ENCODE measurements around the gene LRMDA.

LRMDA gene

GRCh38 chr10:75870039-75870645 lies 438.7 kb downstream of the LRMDA start:
- Mint-ChIP-seq H3K4me3 (no peak overlapping the region), H3K4me1 (peaks cover 11% of the 10 kb centered on the region), H3K9me3 (peaks cover 4% of the 10 kb centered on the region), H3K27ac (no peak overlapping the region), H3K36me3 (ENCODE audit: low read depth) (no peaks in the 10 kb centered on the region), H3K27me3 (ENCODE audit: low read depth) (peaks cover 39% of the 10 kb centered on the region)
- TF ChIP-seq CTCF (IDR thresholded peaks at IDR 0.05; ENCODE audit: unreplicated experiment in 3 of 3): no peak

GRCh38 chr10:75875740-75876139 lies 444.3 kb downstream of the LRMDA start:
- H3K27me3 Mint-ChIP-seq (ENCODE audit: low read depth): peaks cover 7% of the 10 kb centered on the region
- H3K27ac Mint-ChIP-seq: no peak overlapping the region
- no peak overlapping the region for H3K4me3 Mint-ChIP-seq
- H3K36me3 Mint-ChIP-seq (ENCODE audit: low read depth): no peaks in the 10 kb centered on the region
- peaks cover under 1% of the 10 kb centered on the region for H3K9me3 Mint-ChIP-seq
- no peak for TF ChIP-seq CTCF (IDR thresholded peaks at IDR 0.05; ENCODE audit: unreplicated experiment in 3 of 3)
- H3K4me1 Mint-ChIP-seq: peaks cover 5% of the 10 kb centered on the region

- Mint-ChIP-seq H3K4me3 (no peak overlapping the region), H3K36me3 (ENCODE audit: low read depth) (no peaks in the 10 kb centered on the region), H3K27ac (no peak overlapping the region), H3K4me1 (peaks cover 5% of the 10 kb centered on the region), H3K9me3 (no peaks in the 10 kb centered on the region), H3K27me3 (ENCODE audit: low read depth) (peaks cover 6% of the 10 kb centered on the region)
- TF ChIP-seq CTCF (IDR thresholded peaks at IDR 0.05; ENCODE audit: unreplicated experiment in 3 of 3): no peak
Observed at GRCh38 chr10:75876710-75877109, 445.3 kb downstream of the LRMDA start.

GRCh38 chr10:75877877-75878276 lies 446.5 kb downstream of the LRMDA start:
- no peaks in the 10 kb centered on the region for H3K9me3 Mint-ChIP-seq
- peaks cover 9% of the 10 kb centered on the region for H3K27me3 Mint-ChIP-seq (ENCODE audit: low read depth)
- no peak for TF ChIP-seq CTCF (IDR thresholded peaks at IDR 0.05; ENCODE audit: unreplicated experiment in 3 of 3)
- peaks cover 5% of the 10 kb centered on the region for H3K4me1 Mint-ChIP-seq
- H3K36me3 Mint-ChIP-seq (ENCODE audit: low read depth): no peaks in the 10 kb centered on the region
- H3K4me3 Mint-ChIP-seq: no peak overlapping the region
- H3K27ac Mint-ChIP-seq: no peak overlapping the region

GRCh38 chr10:75878586-75878985 lies 447.2 kb downstream of the LRMDA start:
- peaks cover 9% of the 10 kb centered on the region for H3K27me3 Mint-ChIP-seq (ENCODE audit: low read depth)
- no peak overlapping the region for H3K27ac Mint-ChIP-seq
- no peak overlapping the region for H3K4me3 Mint-ChIP-seq
- no peak for TF ChIP-seq CTCF (IDR thresholded peaks at IDR 0.05; ENCODE audit: unreplicated experiment in 3 of 3)
- H3K9me3 Mint-ChIP-seq: no peaks in the 10 kb centered on the region
- no peaks in the 10 kb centered on the region for H3K36me3 Mint-ChIP-seq (ENCODE audit: low read depth)
- peaks cover 5% of the 10 kb centered on the region for H3K4me1 Mint-ChIP-seq

GRCh38 chr10:75880031-75880775 lies 448.8 kb downstream of the LRMDA start:
- Mint-ChIP-seq H3K9me3 (no peaks in the 10 kb centered on the region), H3K27me3 (ENCODE audit: low read depth) (peaks cover 4% of the 10 kb centered on the region), H3K36me3 (ENCODE audit: low read depth) (no peaks in the 10 kb centered on the region), H3K27ac (no peak overlapping the region), H3K4me3 (no peak overlapping the region), H3K4me1 (peaks cover 5% of the 10 kb centered on the region)
- no peak for TF ChIP-seq CTCF (IDR thresholded peaks at IDR 0.05; ENCODE audit: unreplicated experiment in 3 of 3)
